LNCAP (cell line): ENCODE results near the gene PTPRN2.

Experiments
- TF ChIP-seq, protein P1 (sequence below): fragments of 450-650 bp; IDR thresholded peaks from 2 replicates; pipeline ENCODE4 v1.5.1; 2017; ENCODE audit warnings: mild to moderate bottlenecking

Gene PTPRN2

GRCh38 chr7:157886266-157886665 lies 701.4 kb downstream of the PTPRN2 start:
- TF ChIP-seq, protein P1, sequence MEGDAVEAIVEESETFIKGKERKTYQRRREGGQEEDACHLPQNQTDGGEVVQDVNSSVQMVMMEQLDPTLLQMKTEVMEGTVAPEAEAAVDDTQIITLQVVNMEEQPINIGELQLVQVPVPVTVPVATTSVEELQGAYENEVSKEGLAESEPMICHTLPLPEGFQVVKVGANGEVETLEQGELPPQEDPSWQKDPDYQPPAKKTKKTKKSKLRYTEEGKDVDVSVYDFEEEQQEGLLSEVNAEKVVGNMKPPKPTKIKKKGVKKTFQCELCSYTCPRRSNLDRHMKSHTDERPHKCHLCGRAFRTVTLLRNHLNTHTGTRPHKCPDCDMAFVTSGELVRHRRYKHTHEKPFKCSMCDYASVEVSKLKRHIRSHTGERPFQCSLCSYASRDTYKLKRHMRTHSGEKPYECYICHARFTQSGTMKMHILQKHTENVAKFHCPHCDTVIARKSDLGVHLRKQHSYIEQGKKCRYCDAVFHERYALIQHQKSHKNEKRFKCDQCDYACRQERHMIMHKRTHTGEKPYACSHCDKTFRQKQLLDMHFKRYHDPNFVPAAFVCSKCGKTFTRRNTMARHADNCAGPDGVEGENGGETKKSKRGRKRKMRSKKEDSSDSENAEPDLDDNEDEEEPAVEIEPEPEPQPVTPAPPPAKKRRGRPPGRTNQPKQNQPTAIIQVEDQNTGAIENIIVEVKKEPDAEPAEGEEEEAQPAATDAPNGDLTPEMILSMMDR: no peak

DNA sequence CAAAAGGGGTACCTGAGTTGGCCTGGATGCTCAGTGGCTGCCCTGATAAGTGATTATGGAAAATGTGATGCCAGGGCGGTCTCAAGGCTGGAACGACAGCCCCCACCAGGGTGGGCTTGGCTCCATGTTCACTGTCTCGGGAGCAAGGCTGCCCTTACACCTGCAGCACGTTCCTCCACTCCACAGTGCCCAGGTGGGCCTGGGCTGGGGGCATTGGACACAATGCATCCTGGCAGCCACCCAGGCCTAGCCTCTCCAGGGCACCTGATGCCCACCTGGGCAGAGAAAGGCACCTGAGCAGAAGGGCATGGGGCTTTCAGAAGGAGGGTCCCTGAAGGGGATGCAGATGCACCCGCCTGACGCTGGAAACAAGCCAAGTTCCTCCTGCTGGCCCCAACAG lies 702.5 kb downstream of the PTPRN2 start:
- TF ChIP-seq, protein P1: no peak

GRCh38 chr7:157884461-157885062 lies 703.1 kb downstream of the PTPRN2 start:
- TF ChIP-seq, protein P1: no peak

DNA sequence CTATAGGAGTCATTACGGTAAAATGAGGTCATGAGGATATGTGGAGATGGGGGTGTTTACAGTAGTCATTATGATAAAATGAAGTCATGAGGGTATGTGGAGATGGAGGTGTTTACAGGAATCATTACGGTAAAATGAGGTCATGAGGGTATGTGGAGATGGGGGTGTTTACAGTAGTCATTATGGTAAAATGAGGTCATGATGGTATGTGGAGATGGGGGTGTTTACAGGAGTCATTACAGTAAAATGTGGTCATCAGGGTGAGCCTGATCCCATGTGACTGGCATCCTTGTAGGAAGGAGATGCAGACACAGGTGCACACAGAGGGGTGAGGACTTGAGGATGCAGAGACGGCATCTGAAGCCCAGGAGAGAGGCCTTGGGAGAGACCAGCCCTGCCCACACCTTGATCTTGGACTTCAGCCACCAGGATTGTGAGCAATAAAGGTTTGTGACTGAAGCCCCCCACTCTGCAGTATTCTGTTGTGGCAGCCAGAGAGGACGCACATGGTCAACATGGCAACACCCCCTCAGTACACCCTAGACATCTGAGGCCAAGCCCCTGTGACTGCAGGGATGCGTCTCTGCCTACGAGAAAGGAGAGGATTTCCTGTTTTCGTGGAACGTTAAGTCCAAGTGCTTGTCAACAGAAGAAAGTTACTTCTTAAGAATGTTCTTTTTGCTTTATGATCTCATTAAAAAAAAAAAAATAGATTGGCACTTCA lies 706.4 kb downstream of the PTPRN2 start:
- TF ChIP-seq, protein P1: no peak

GRCh38 chr7:157879391-157879790 lies 708.2 kb downstream of the PTPRN2 start:
- TF ChIP-seq, protein P1: no peak

DNA sequence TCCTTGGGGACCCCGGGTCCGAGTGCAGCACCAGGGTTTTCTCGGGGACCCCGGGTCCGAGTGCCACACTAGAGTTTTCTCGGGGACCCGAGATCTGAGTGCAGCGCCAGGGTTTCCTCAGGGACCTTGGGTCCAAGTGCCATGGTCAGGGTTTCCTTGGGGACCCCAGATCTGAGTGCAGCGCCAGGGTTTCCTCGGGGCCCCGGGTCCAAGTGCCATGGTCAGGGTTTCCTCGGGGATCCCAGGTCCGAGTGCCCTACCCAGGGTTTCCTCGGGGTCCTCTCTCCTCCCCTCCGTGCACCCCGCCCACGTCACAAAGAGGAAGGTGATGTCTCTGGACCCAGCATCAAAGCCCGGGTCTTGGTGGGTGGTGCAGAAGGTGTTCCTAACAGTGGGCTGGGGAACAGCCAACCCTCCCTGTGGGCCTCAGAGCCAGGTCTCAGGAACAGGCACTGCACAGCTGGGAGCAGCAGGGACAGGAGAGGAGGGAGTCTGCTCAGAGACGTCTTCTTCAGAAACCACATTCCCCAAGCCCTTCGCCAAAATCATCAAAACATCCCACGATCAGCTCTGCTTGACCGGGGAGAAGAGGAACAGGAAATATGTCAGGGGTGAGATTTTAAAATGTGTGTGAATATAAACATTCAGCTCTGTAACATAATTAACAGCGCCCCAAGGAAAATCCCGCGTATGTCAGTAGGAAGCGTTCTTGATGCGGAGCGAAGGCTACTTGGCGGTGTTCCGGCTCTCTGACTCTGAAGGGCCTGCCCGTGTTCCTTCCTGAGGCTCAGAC lies 710.1 kb downstream of the PTPRN2 start:
- TF ChIP-seq, protein P1: no peak

DNA sequence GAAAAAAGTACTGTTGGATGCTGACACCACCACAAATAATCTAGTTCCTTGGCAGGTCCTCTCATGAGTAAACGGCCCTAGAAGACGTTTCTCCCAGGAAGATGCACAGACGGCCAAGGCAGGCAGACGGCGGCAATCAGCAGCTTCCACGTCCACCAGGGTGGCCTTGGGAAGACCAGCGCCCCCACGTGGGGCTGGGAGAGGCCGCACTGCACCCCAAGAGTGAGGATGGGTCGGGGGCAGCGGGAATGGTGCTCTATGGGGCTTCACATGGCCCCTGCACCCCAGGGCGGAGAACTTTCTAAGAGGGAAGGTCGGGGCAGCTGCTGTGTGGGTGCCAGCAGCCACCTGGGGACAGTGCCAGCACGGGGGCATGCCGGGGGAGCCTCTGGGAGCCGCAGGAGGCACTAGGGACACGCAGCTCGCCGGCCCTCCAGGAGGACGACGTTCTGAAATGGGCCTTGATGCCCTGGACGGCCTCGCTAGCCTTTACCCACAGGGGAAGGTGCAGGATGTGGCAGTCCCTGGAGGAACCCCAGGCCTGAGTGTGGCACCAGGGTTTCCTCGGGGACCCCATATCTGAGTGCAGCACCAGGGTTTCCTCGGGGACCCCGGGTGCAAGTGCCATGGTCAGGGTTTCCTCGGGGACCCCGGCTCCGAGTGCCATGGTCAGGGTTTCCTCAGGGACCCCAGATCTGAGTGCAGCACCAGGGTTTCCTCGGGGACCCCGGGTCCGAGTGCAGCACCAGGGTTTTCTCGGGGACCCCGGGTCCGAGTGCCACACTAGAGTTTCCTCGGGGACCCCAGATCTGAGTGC lies 710.9 kb downstream of the PTPRN2 start:
- TF ChIP-seq, protein P1: no peak; the same call in 1 of the 2 replicates
